GM13977 (cell line): Measurements from ENCODE around the gene CYSLTR2.

Experiments
- DNase-seq: peaks from one replicate; pipeline ENCODE4 v3.0.0; 2012; ENCODE audit warnings: low spot score
- CTCF ChIP-seq: IDR thresholded peaks from 2 replicates; pipeline ENCODE4 v1.5.1; 2012; ENCODE audit warnings: mild to moderate bottlenecking, control low read depth; ENCODE audit not compliant: insufficient read depth; ENCODE audit errors: extremely low read depth, missing control alignments
- in situ Hi-C: fragments of 300-500 bp; cut with MboI; formaldehyde crosslinking; loops from one replicate; pipeline ENCODE4 v1.12.0; 2022; ENCODE audit warnings: low sequenced_read_pairs, low pct_unique_long_range_greater_than_20kb, mixed read lengths, inconsistent platforms; ENCODE audit not compliant: unreplicated experiment

The CYSLTR2 gene

GRCh38 chr13:48746821-48747220 lies 93.1 kb downstream of the CYSLTR2 start:
- in situ Hi-C loops = loop anchor here (10.0 kb wide), 1 partner anchor 152 kb away; no protein-coding TSS in a partner anchor
- TF ChIP-seq CTCF = no peak
- no peak for DNase-seq

- in situ Hi-C loops = loop anchor here (10.0 kb wide), 1 partner anchor 154 kb away; no protein-coding TSS in a partner anchor
- TF ChIP-seq CTCF = no peak
- no peak for DNase-seq
Measured at GRCh38 chr13:48748681-48749080, 95.0 kb downstream of the CYSLTR2 start.

GRCh38 chr13:48749144-48749543 lies 95.4 kb downstream of the CYSLTR2 start:
- in situ Hi-C loops = loop anchor here (10.0 kb wide), 1 partner anchor 154 kb away; no protein-coding TSS in a partner anchor
- no peak for DNase-seq
- no peak for TF ChIP-seq CTCF

GRCh38 chr13:48749699-48750473 lies 96.2 kb downstream of the CYSLTR2 start:
- peak; percentile 68 for TF ChIP-seq CTCF
- in situ Hi-C loops = loop anchor here (10.0 to 25.0 kb wide), 3 partner anchors 155 to 613 kb away; no protein-coding TSS in a partner anchor
- peak; percentile 60 for DNase-seq

GRCh38 chr13:48750588-48751383 lies 97.1 kb downstream of the CYSLTR2 start:
- in situ Hi-C loops = loop anchor here (25.0 kb wide), 2 partner anchors 413 to 613 kb away; no protein-coding TSS in a partner anchor
- DNase-seq = no peak
- no peak for TF ChIP-seq CTCF

GRCh38 chr13:48760626-48761025 lies 106.9 kb downstream of the CYSLTR2 start:
- DNase-seq = no peak
- in situ Hi-C loops = loop anchor here (25.0 kb wide), 2 partner anchors 423 to 623 kb away; no protein-coding TSS in a partner anchor
- TF ChIP-seq CTCF = no peak
